CD4-positive, CD25-positive, alpha-beta regulatory T cell (primary cell): ENCODE data around the gene TNF. TPM values are rescaled to one million over a fixed set of nuclear protein-coding genes. Genes with fewer than 3 reads are reported as not detected.

Experiments
- ATAC-seq, 2 donors: fragments of 150-1000 bp; cut with Tn5 transposase; one replicate each; pipeline ENCODE4 v1.10.0; 2021; ENCODE audit warnings: low read depth in 2 of 2, moderate number of reproducible peaks in 2 of 2, moderate library complexity in 1 of 2
- DNase-seq, 3 donors: peaks; one replicate each; pipeline versions ENCODE4 v3.0.0 to v3.0.0-alpha.2; 2012 to 2022; ENCODE audit warnings: mixed read lengths in 1 of 3
- H3K27ac ChIP-seq: one replicate; pipeline ENCODE4 v1.7.0; 2013; ENCODE audit warnings: mild to moderate bottlenecking, low read length; ENCODE audit not compliant: insufficient read depth, poor library complexity, severe bottlenecking
- H3K27me3 ChIP-seq: one replicate; pipeline ENCODE4 v1.7.0; 2013; ENCODE audit warnings: low read length; ENCODE audit not compliant: control insufficient read depth, insufficient read depth
- H3K36me3 ChIP-seq: one replicate; pipeline ENCODE4 v1.7.0; 2013; ENCODE audit warnings: mild to moderate bottlenecking, low read length, moderate library complexity; ENCODE audit not compliant: control insufficient read depth, insufficient read depth
- H3K4me1 ChIP-seq: 2 replicates; pipeline ENCODE4 v1.7.0; 2013; ENCODE audit warnings: mild to moderate bottlenecking, low read length; ENCODE audit not compliant: insufficient read depth, control insufficient read depth, poor library complexity, severe bottlenecking
- H3K4me3 ChIP-seq: one replicate; pipeline ENCODE4 v1.7.0; 2013; ENCODE audit warnings: low read depth, mild to moderate bottlenecking, low read length, moderate library complexity
- H3K9me3 ChIP-seq, 2 experiments: 1 replicate in 1 of 2; 2 replicates in 1 of 2; pipeline ENCODE4 v1.7.0; 2013; ENCODE audit warnings: low read length in 2 of 2, mild to moderate bottlenecking in 1 of 2, moderate library complexity in 1 of 2; ENCODE audit not compliant: control insufficient read depth in 2 of 2
- H3K27ac Mint-ChIP-seq, 3 donors: one replicate each; pipeline ENCODE4 v1.8.0; 2020 to 2022; ENCODE audit warnings: mild to moderate bottlenecking in 3 of 3, mixed read lengths in 3 of 3, moderate library complexity in 2 of 3
- H3K27me3 Mint-ChIP-seq: one replicate; pipeline ENCODE4 v1.8.0; 2022; ENCODE audit warnings: mild to moderate bottlenecking, mixed read lengths
- H3K36me3 Mint-ChIP-seq: one replicate; pipeline ENCODE4 v1.8.0; 2020; ENCODE audit warnings: mixed read lengths
- H3K4me1 Mint-ChIP-seq, 4 donors: one replicate each; pipeline ENCODE4 v1.8.0; 2020 to 2022; ENCODE audit warnings: mixed read lengths in 4 of 4, mild to moderate bottlenecking in 1 of 4
- H3K4me3 Mint-ChIP-seq, 4 donors: one replicate each; pipeline ENCODE4 v1.8.0; 2020 to 2022; ENCODE audit warnings: mild to moderate bottlenecking in 4 of 4, mixed read lengths in 4 of 4, moderate library complexity in 3 of 4
- H3K9me3 Mint-ChIP-seq, 7 donors: one replicate each; pipeline ENCODE4 v1.8.0; 2020 to 2022; ENCODE audit warnings: mixed read lengths in 7 of 7, mild to moderate bottlenecking in 3 of 7, moderate library complexity in 2 of 7
- polyA plus RNA-seq, 4 donors: library from polyadenylated mRNA; unstranded; fragments of 300-500 nt; fragmentation: Illumina TruSeq; gene quantifications; one replicate each; pipeline ENCODE4 v1.2.3, GENCODE V29; 2021
- total RNA-seq: library from RNA; stranded (reverse); gene quantifications from one replicate; pipeline ENCODE4 v1.2.3, GENCODE V29; 2022

The TNF gene
- total and polyA plus RNA-seq, 5 donors from 2014 or later = 0.48 to 21.8 (median 2.4) TPM

DNA sequence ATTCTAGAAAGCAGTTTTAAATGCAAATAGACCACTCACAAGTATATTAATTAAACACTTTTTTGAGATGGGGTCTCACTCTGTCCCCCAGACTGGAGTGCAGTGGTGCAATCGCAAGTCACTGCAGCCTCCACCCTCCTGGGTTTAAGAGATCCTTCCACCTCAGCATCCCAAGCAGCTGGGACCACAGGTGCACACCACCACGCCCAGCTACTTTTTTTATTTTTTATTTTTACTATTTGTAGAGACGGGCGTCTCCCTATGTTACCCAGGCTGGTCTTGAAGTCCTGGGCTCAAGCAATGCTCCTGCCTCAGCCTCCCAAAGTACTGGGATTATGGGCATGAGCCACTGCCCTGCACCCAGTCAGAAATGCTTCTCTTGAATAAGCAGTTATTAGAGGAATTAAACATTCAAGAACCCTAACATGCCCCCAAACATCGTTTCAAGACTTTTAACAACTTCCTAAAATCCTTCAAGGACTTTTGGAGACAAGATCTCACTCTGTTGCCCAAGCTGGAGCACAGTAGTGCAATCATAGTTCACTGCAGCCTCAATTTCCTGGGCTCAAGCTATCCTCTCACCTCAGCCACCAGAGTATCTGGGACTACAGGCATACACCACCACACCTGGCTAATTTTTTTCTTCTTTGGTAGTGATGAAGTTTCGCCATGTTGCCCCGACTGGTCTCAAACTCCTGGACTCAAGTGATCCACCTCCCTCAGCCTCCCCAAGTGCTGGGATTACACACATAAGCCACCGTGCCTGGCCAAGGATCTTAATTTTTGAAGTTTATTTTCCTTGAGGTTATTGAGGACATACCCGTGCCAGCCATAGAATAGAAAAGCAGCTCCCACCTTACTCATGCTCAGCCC is 43.4 kb upstream of the TNF start:
- no peak overlapping the region for H3K27ac ChIP-seq
- H3K4me3 ChIP-seq = no peak overlapping the region
- no peaks in the 10 kb centered on the region for H3K27me3 ChIP-seq
- no peaks in the 10 kb centered on the region for H3K4me1 ChIP-seq
- H3K4me1 Mint-ChIP-seq = peaks cover 7 to 41% (median 24%) of the 10 kb centered on the region in 4 donors
- H3K4me3 Mint-ChIP-seq = no peak overlapping the region
- no peaks in the 10 kb centered on the region for H3K9me3 Mint-ChIP-seq
- no peak overlapping the region for H3K27ac Mint-ChIP-seq
- peaks cover 71% of the 10 kb centered on the region for H3K36me3 ChIP-seq
- no peak for ATAC-seq
- H3K9me3 ChIP-seq = no peaks in the 10 kb centered on the region
- H3K27me3 Mint-ChIP-seq = no peaks in the 10 kb centered on the region
- DNase-seq = no peak
- peaks cover 44% of the 10 kb centered on the region for H3K36me3 Mint-ChIP-seq

DNA sequence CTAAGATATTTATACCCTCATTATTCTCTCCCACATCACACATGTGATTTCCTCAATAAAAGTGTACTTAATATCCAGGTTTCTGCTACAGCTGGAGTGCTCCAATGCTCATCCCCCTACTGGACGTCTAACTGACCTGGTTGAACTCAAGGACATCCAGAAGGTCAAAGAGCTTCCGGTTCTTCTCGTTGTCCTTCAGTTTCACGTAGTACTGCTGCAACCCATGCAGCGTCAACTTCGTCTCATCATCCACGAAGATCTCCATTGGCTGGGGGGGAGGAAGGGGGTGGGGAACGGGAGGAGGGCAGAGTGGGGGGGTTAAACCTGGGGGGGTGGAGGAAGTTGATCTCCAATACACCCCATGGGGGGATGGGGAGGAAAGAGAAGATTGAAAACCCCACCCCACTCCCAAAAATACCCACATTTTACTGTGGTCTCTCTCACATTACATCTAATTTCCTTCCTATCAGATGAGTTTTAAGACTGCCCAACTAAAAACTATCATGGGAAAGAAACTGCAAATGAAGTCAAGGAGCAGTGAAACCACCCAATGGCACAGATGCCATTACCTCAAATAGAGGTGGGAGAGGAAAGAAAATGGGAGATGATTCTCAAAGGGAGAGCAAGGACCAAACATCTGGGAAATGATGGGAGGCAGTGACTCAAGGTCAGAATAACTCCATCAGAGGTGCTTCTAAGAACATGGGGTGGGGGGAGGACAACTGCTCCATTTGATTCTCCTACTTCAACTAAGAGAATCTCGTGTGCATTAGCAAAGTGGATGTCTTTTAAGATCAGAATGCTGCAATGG is 42.5 kb upstream of the TNF start:
- H3K4me3 ChIP-seq = no peak overlapping the region
- no peaks in the 10 kb centered on the region for H3K27me3 ChIP-seq
- no peak overlapping the region for H3K27ac ChIP-seq
- Mint-ChIP-seq H3K4me3 (peak overlapping the region in 2 of 4 donors; percentile 10 to 17), H3K4me1 (peaks cover 7 to 46% (median 25%) of the 10 kb centered on the region in 4 donors), H3K27me3 (no peaks in the 10 kb centered on the region), H3K36me3 (peaks cover 48% of the 10 kb centered on the region), H3K27ac (peak overlapping the region in 1 of 3 donors; percentile 68), H3K9me3 (no peaks in the 10 kb centered on the region)
- no peaks in the 10 kb centered on the region for H3K9me3 ChIP-seq
- peaks cover 6% of the 10 kb centered on the region for H3K4me1 ChIP-seq
- no peak for DNase-seq
- peaks cover 79% of the 10 kb centered on the region for H3K36me3 ChIP-seq
- ATAC-seq = no peak

- DNase-seq (no peak), ATAC-seq (no peak)
- H3K27ac Mint-ChIP-seq = peak overlapping the region in 1 of 3 donors; percentile 68
- peaks cover 10 to 50% (median 29%) of the 10 kb centered on the region in 4 donors for H3K4me1 Mint-ChIP-seq
- H3K36me3 Mint-ChIP-seq = peaks cover 50% of the 10 kb centered on the region
- no peaks in the 10 kb centered on the region for H3K9me3 ChIP-seq
- H3K4me1 ChIP-seq = peaks cover 12% of the 10 kb centered on the region
- H3K27me3 ChIP-seq = no peaks in the 10 kb centered on the region
- H3K9me3 Mint-ChIP-seq = no peaks in the 10 kb centered on the region
- peak overlapping the region in 1 of 4 donors; percentile 17 for H3K4me3 Mint-ChIP-seq
- no peak overlapping the region for H3K27ac ChIP-seq
- peaks cover 85% of the 10 kb centered on the region for H3K36me3 ChIP-seq
- no peaks in the 10 kb centered on the region for H3K27me3 Mint-ChIP-seq
- H3K4me3 ChIP-seq = no peak overlapping the region
Observed at GRCh38 chr6:31533455-31533841, 41.9 kb upstream of the TNF start.

- H3K4me1 Mint-ChIP-seq = peaks cover 15 to 53% (median 34%) of the 10 kb centered on the region in 4 donors
- peak overlapping the region in 1 of 4 donors; percentile 38 for H3K4me3 Mint-ChIP-seq
- Histone ChIP-seq H3K27me3 (no peaks in the 10 kb centered on the region), H3K4me3 (no peak overlapping the region), H3K9me3 (no peaks in the 10 kb centered on the region), H3K4me1 (peaks cover 18% of the 10 kb centered on the region), H3K27ac (no peak overlapping the region), H3K36me3 (peaks cover 91% of the 10 kb centered on the region)
- DNase-seq (no peak), ATAC-seq (no peak)
- peak overlapping the region in 1 of 3 donors; percentile 68 for H3K27ac Mint-ChIP-seq
- H3K9me3 Mint-ChIP-seq = no peaks in the 10 kb centered on the region
- no peaks in the 10 kb centered on the region for H3K27me3 Mint-ChIP-seq
- H3K36me3 Mint-ChIP-seq = peaks cover 56% of the 10 kb centered on the region
Observed at GRCh38 chr6:31534011-31534410, 41.4 kb upstream of the TNF start.

DNA sequence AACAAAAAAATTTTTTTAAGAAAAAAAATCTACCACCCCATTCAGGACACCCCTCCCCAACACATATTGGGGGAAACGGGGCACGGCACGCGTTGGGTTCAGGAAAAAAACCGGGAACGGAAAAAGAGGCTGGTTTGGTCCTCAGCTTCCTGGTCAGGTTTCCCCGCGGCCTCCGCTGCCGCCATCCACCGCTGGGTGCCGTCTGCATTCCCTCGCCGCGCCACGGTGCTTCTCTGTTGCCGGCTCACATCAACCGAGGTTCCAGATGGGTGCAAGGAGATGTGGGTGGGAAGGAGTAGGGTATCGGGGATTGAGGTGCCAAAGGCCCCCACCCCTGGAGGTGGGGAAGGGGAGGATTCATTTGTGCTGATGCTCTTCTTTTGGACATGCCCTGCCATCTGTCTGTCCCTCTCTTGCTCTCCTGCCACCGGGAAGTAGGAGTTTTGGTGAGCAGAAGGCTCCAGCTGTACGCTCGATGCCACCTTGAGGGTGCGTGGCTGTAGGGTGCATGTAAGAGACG is 40.8 kb upstream of the TNF start:
- Mint-ChIP-seq H3K4me1 (peaks cover 19 to 59% (median 40%) of the 10 kb centered on the region in 4 donors), H3K27ac (peak overlapping the region in 1 of 3 donors; percentile 68), H3K4me3 (no peak overlapping the region)

GRCh38 chr6:31535538-31536324 is 39.6 kb upstream of the TNF start:
- peak overlapping the region in 1 of 4 donors; percentile 21 for H3K4me3 Mint-ChIP-seq
- peak overlapping the region; percentile 11 to 88 (median 24) for H3K27ac Mint-ChIP-seq
- H3K9me3 Mint-ChIP-seq = peaks cover 0 to 3% (median 0%) of the 10 kb centered on the region in 7 donors
- Histone ChIP-seq H3K27me3 (no peaks in the 10 kb centered on the region), H3K4me1 (peaks cover 35% of the 10 kb centered on the region), H3K27ac (peak overlapping the region; percentile 43), H3K4me3 (no peak overlapping the region), H3K36me3 (peaks cover 94% of the 10 kb centered on the region), H3K9me3 (no peaks in the 10 kb centered on the region)
- ATAC-seq (no peak), DNase-seq (no peak)
- H3K27me3 Mint-ChIP-seq = no peaks in the 10 kb centered on the region
- H3K36me3 Mint-ChIP-seq = peaks cover 64% of the 10 kb centered on the region
- H3K4me1 Mint-ChIP-seq = peaks cover 20 to 69% (median 47%) of the 10 kb centered on the region in 4 donors

More for the DNA sequence above, 40.8 kb upstream of the TNF start:
- Mint-ChIP-seq H3K36me3 (peaks cover 62% of the 10 kb centered on the region), H3K27me3 (no peaks in the 10 kb centered on the region), H3K9me3 (no peaks in the 10 kb centered on the region)
- Histone ChIP-seq H3K36me3 (peaks cover 97% of the 10 kb centered on the region), H3K4me1 (peaks cover 23% of the 10 kb centered on the region), H3K27ac (no peak overlapping the region), H3K4me3 (no peak overlapping the region), H3K27me3 (no peaks in the 10 kb centered on the region), H3K9me3 (no peaks in the 10 kb centered on the region)
- DNase-seq (no peak), ATAC-seq (no peak)
